Measurements from ENCODE around the gene IQCE. TPM values are rescaled to one million over a fixed set of nuclear protein-coding genes. Genes with fewer than 3 reads are reported as not detected.

IQCE gene
- total and polyA plus RNA-seq, 2 donors (not counting 1 experiment from before 2014, with no cell fraction given), result 5.3 to 8.3 TPM

DNA sequence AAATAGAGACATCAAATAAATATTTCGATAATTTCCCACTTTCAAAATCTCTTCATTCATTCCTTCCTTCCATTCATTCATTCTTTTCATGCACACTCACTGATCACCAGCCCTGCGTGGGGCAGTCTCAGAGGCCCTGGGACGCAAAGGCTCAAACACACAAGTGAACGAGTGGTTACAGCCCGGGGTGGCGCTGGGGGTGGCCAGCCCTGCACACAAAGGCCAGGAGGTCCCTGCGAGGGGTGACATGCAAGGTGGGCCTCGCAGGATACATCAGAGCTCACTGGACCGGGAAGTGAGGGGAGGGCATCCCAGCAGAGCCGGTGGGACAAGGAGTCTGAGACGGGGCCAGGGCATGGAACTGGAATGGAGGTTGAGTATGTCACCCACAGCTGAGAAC is 43.1 kb downstream of the IQCE start:
- no peak for DNase-seq (ENCODE audit: low read depth in 2 of 2)
- no peaks in the 10 kb centered on the region for H4K20me1 ChIP-seq (ENCODE audit: control insufficient read depth, extremely low read depth, insufficient read depth, low read length)
- H3K9me3 ChIP-seq (ENCODE audit: control insufficient read depth, insufficient read depth, low read depth, low read length), result no peaks in the 10 kb centered on the region
- H3K4me2 ChIP-seq (ENCODE audit: extremely low read depth, insufficient read depth, low read length), result no peak overlapping the region
- H3K27me3 ChIP-seq (ENCODE audit: control insufficient read depth, insufficient read depth, low read length), result no peaks in the 10 kb centered on the region
- peaks cover 7% of the 10 kb centered on the region for H3K36me3 ChIP-seq (ENCODE audit: control insufficient read depth, insufficient read depth, low read length)
- H3K4me1 ChIP-seq (ENCODE audit: control insufficient read depth, extremely low read depth, insufficient read depth, low read length), result no peaks in the 10 kb centered on the region
- no peaks in the 10 kb centered on the region for H3K79me2 ChIP-seq (ENCODE audit: control insufficient read depth, insufficient read depth, low read length)
- H3K9ac ChIP-seq (ENCODE audit: insufficient read depth, low read length), result no peak overlapping the region
- H3K27ac ChIP-seq (ENCODE audit: insufficient read depth, low read length), result no peak overlapping the region
- no peak overlapping the region for H2AFZ ChIP-seq (ENCODE audit: low read length)
- H3K4me3 ChIP-seq (replicated peaks in 1 of 4; ENCODE audit: control extremely low read depth in 1 of 4, insufficient read depth in 1 of 4, low read depth in 3 of 4, low read length in 4 of 4), result no peak overlapping the region
- TF ChIP-seq EZH2 (IDR thresholded peaks at IDR 0.05; ENCODE audit: low read length, missing control alignments) (no peak), CTCF (conservative IDR thresholded peaks at IDR 0.05 in 1 of 2, IDR thresholded peaks at IDR 0.05 in 1 of 2; ENCODE audit: low read depth in 1 of 2, low read length in 2 of 2) (no peak)

DNA sequence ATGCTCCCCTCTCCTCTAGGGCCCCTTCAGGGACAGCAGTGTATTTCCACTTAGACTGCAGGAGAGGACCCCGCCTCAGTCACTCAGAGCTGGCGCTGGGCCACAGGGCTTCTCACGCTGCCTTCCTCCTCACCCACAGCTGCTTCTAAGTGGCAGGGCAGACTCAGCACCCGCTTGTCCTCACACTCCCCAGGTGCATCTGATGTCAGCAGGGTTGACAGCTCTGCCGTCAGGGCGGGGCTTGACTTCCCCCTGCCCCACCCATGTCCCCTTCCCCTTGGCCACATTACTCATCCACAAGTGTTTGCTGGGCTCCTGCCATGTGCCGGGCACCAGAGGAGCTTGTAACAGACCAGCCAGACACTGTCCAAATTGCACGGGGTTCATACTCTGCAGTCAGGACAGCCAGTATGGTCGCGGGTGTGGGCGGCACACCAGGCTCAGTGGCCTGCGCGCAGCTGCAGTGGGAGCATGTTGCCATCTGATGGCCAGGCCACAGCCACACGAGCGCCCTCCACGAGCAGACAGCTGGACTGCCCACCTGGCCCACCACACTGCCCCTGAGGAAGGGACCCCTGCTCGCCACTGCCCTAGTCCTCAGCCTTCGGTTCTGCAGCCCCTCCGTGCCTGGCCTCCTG is 43.7 kb downstream of the IQCE start:
- TF ChIP-seq EZH2 (IDR thresholded peaks at IDR 0.05; ENCODE audit: low read length, missing control alignments) (no peak), CTCF (conservative IDR thresholded peaks at IDR 0.05 in 1 of 2, IDR thresholded peaks at IDR 0.05 in 1 of 2; ENCODE audit: low read depth in 1 of 2, low read length in 2 of 2) (no peak)
- Histone ChIP-seq H3K4me3 (replicated peaks in 1 of 4; ENCODE audit: control extremely low read depth in 1 of 4, insufficient read depth in 1 of 4, low read depth in 3 of 4, low read length in 4 of 4) (no peak overlapping the region), H3K4me2 (ENCODE audit: extremely low read depth, insufficient read depth, low read length) (no peak overlapping the region), H2AFZ (ENCODE audit: low read length) (no peak overlapping the region), H3K9me3 (ENCODE audit: control insufficient read depth, insufficient read depth, low read depth, low read length) (no peaks in the 10 kb centered on the region), H3K79me2 (ENCODE audit: control insufficient read depth, insufficient read depth, low read length) (no peaks in the 10 kb centered on the region), H3K4me1 (ENCODE audit: control insufficient read depth, extremely low read depth, insufficient read depth, low read length) (no peaks in the 10 kb centered on the region), H4K20me1 (ENCODE audit: control insufficient read depth, extremely low read depth, insufficient read depth, low read length) (no peaks in the 10 kb centered on the region), H3K27ac (ENCODE audit: insufficient read depth, low read length) (no peak overlapping the region), H3K9ac (ENCODE audit: insufficient read depth, low read length) (no peak overlapping the region), H3K36me3 (ENCODE audit: control insufficient read depth, insufficient read depth, low read length) (peaks cover 7% of the 10 kb centered on the region), H3K27me3 (ENCODE audit: control insufficient read depth, insufficient read depth, low read length) (no peaks in the 10 kb centered on the region)
- DNase-seq (ENCODE audit: low read depth in 2 of 2), result no peak

DNA sequence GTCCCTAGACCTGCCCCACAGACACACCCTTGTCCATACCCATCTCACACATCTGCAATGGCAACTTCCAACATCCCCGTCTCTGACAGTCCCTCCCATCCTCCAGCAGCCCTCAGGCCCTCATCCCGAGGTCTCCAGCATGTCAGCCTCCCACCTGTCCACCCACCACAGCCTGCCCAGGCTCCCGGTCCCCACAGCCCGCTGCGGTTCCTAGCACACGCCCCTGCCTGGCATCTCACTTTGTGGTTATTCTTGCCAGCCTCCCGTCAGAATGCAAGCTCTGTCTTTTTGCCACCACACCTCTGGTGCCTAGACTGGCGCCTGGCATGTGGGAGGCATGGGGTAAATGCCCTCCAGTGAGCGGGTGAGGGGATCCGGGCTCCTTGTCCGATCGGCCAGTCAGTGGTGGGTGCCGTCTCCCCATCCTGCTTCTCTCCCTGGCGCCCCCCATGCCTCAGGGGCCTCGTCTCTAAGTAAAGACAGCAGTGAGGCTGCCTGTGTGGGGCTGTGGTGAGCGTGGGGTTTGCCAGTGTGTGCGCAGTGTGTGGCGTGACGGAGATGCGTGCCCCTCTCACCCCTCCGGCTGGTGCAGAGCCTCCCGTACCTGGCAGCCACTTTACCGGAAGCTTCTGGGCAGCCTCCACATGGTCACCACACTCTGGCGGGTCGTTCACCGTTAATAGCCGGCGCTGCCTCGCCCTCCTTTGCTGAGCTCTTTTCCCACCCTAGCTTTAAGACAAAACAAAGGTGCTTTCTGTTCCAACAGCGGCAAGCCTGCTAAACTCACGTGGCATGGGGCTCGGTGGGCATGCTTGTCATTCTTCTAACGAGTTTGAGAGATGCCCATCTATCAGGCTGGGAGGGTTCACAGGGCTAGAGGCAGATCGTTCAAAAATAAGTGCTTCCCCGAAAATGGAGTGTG is 44.5 kb downstream of the IQCE start:
- Histone ChIP-seq H3K9ac (ENCODE audit: insufficient read depth, low read length) (no peak overlapping the region), H3K4me2 (ENCODE audit: extremely low read depth, insufficient read depth, low read length) (no peak overlapping the region), H3K4me1 (ENCODE audit: control insufficient read depth, extremely low read depth, insufficient read depth, low read length) (no peaks in the 10 kb centered on the region), H3K9me3 (ENCODE audit: control insufficient read depth, insufficient read depth, low read depth, low read length) (no peaks in the 10 kb centered on the region), H3K36me3 (ENCODE audit: control insufficient read depth, insufficient read depth, low read length) (peaks cover 5% of the 10 kb centered on the region), H3K79me2 (ENCODE audit: control insufficient read depth, insufficient read depth, low read length) (no peaks in the 10 kb centered on the region), H3K4me3 (replicated peaks in 1 of 4; ENCODE audit: control extremely low read depth in 1 of 4, insufficient read depth in 1 of 4, low read depth in 3 of 4, low read length in 4 of 4) (no peak overlapping the region), H2AFZ (ENCODE audit: low read length) (no peak overlapping the region), H3K27ac (ENCODE audit: insufficient read depth, low read length) (no peak overlapping the region), H4K20me1 (ENCODE audit: control insufficient read depth, extremely low read depth, insufficient read depth, low read length) (no peaks in the 10 kb centered on the region), H3K27me3 (ENCODE audit: control insufficient read depth, insufficient read depth, low read length) (no peaks in the 10 kb centered on the region)
- DNase-seq (ENCODE audit: low read depth in 2 of 2), result no peak
- TF ChIP-seq CTCF (conservative IDR thresholded peaks at IDR 0.05 in 1 of 2, IDR thresholded peaks at IDR 0.05 in 1 of 2; ENCODE audit: low read depth in 1 of 2, low read length in 2 of 2), result no peak
- TF ChIP-seq EZH2 (IDR thresholded peaks at IDR 0.05; ENCODE audit: low read length, missing control alignments), result no peak
